ENCODE results near the gene FAM8A1.
A peak's percentile ranks its signal among the peaks of the same experiment; 100 is the strongest.

The FAM8A1 gene

GRCh38 chr6:17596085-17596484 is 4.0 kb upstream of the FAM8A1 start:
- FAIRE-seq = no peak
- TF ChIP-seq POLR2A (IDR thresholded peaks at IDR 0.05; ENCODE audit: low read depth, low read length) = no peak
- no peak for TF ChIP-seq TAF1 (IDR thresholded peaks at IDR 0.05; ENCODE audit: low read depth, low read length)
- TF ChIP-seq PAX5 (IDR thresholded peaks at IDR 0.05; ENCODE audit: insufficient read depth, low read length, severe bottlenecking) = no peak
- TF ChIP-seq POU2F2 (IDR thresholded peaks at IDR 0.05; ENCODE audit: low read depth, low read length) = no peak
- TF ChIP-seq SPI1 (IDR thresholded peaks at IDR 0.05; ENCODE audit: low read depth, low read length) = no peak
- no peak for TF ChIP-seq POLR2AphosphoS5 (IDR thresholded peaks at IDR 0.05; ENCODE audit: low read depth, low read length)
- DNase-seq (ENCODE audit: insufficient read length, low spot score) = no peak

GRCh38 chr6:17600527-17601385 is 654 bp downstream of the FAM8A1 start:
- TF ChIP-seq POLR2A (IDR thresholded peaks at IDR 0.05; ENCODE audit: low read depth, low read length) (no peak), POLR2AphosphoS5 (IDR thresholded peaks at IDR 0.05; ENCODE audit: low read depth, low read length) (no peak), PAX5 (IDR thresholded peaks at IDR 0.05; ENCODE audit: insufficient read depth, low read length, severe bottlenecking) (no peak), SPI1 (IDR thresholded peaks at IDR 0.05; ENCODE audit: low read depth, low read length) (no peak)
- peak; percentile 35 for FAIRE-seq
- DNase-seq (ENCODE audit: insufficient read length, low spot score) = peak; percentile 31

- FAIRE-seq (no peak), DNase-seq (ENCODE audit: insufficient read length, low spot score) (no peak)
- no peak for TF ChIP-seq PAX5 (IDR thresholded peaks at IDR 0.05; ENCODE audit: insufficient read depth, low read length, severe bottlenecking)
- no peak for TF ChIP-seq SPI1 (IDR thresholded peaks at IDR 0.05; ENCODE audit: low read depth, low read length)
- no peak for TF ChIP-seq POU2F2 (IDR thresholded peaks at IDR 0.05; ENCODE audit: low read depth, low read length)
- TF ChIP-seq POLR2AphosphoS5 (IDR thresholded peaks at IDR 0.05; ENCODE audit: low read depth, low read length) = no peak
- TF ChIP-seq TAF1 (IDR thresholded peaks at IDR 0.05; ENCODE audit: low read depth, low read length) = no peak
- no peak for TF ChIP-seq POLR2A (IDR thresholded peaks at IDR 0.05; ENCODE audit: low read depth, low read length)
These were observed 1.2 kb downstream of the FAM8A1 start for GRCh38 chr6:17601386-17601703.

- no peak for TF ChIP-seq TAF1 (IDR thresholded peaks at IDR 0.05; ENCODE audit: low read depth, low read length)
- no peak for TF ChIP-seq POLR2A (IDR thresholded peaks at IDR 0.05; ENCODE audit: low read depth, low read length)
- no peak for TF ChIP-seq PAX5 (IDR thresholded peaks at IDR 0.05; ENCODE audit: insufficient read depth, low read length, severe bottlenecking)
- no peak for TF ChIP-seq POU2F2 (IDR thresholded peaks at IDR 0.05; ENCODE audit: low read depth, low read length)
- no peak for TF ChIP-seq SPI1 (IDR thresholded peaks at IDR 0.05; ENCODE audit: low read depth, low read length)
- TF ChIP-seq POLR2AphosphoS5 (IDR thresholded peaks at IDR 0.05; ENCODE audit: low read depth, low read length) = no peak
- DNase-seq (ENCODE audit: insufficient read length, low spot score) (no peak), FAIRE-seq (no peak)
These were observed 2.8 kb downstream of the FAM8A1 start for GRCh38 chr6:17602888-17603287.

- FAIRE-seq = no peak
- TF ChIP-seq POLR2AphosphoS5 (IDR thresholded peaks at IDR 0.05; ENCODE audit: low read depth, low read length) = no peak
- TF ChIP-seq POLR2A (IDR thresholded peaks at IDR 0.05; ENCODE audit: low read depth, low read length) = no peak
- TF ChIP-seq SPI1 (IDR thresholded peaks at IDR 0.05; ENCODE audit: low read depth, low read length) = no peak
- no peak for DNase-seq (ENCODE audit: insufficient read length, low spot score)
These were observed 6.5 kb downstream of the FAM8A1 start for GRCh38 chr6:17606606-17607005.

GRCh38 chr6:17610835-17611234 is 10.7 kb downstream of the FAM8A1 start:
- FAIRE-seq = no peak
- TF ChIP-seq SPI1 (IDR thresholded peaks at IDR 0.05; ENCODE audit: low read depth, low read length) (no peak), POU2F2 (IDR thresholded peaks at IDR 0.05; ENCODE audit: low read depth, low read length) (no peak), PAX5 (IDR thresholded peaks at IDR 0.05; ENCODE audit: insufficient read depth, low read length, severe bottlenecking) (no peak), TAF1 (IDR thresholded peaks at IDR 0.05; ENCODE audit: low read depth, low read length) (no peak), POLR2AphosphoS5 (IDR thresholded peaks at IDR 0.05; ENCODE audit: low read depth, low read length) (no peak), POLR2A (IDR thresholded peaks at IDR 0.05; ENCODE audit: low read depth, low read length) (no peak)

GRCh38 chr6:17612048-17612447 is 11.9 kb downstream of the FAM8A1 start:
- FAIRE-seq = no peak
- DNase-seq (ENCODE audit: insufficient read length, low spot score) = no peak
- TF ChIP-seq TAF1 (IDR thresholded peaks at IDR 0.05; ENCODE audit: low read depth, low read length) (no peak), POLR2A (IDR thresholded peaks at IDR 0.05; ENCODE audit: low read depth, low read length) (no peak), POU2F2 (IDR thresholded peaks at IDR 0.05; ENCODE audit: low read depth, low read length) (no peak), POLR2AphosphoS5 (IDR thresholded peaks at IDR 0.05; ENCODE audit: low read depth, low read length) (no peak), PAX5 (IDR thresholded peaks at IDR 0.05; ENCODE audit: insufficient read depth, low read length, severe bottlenecking) (no peak), SPI1 (IDR thresholded peaks at IDR 0.05; ENCODE audit: low read depth, low read length) (no peak)

More at GRCh38 chr6:17610835-17611234, 10.7 kb downstream of the FAM8A1 start:
- no peak for DNase-seq (ENCODE audit: insufficient read length, low spot score)

GRCh38 chr6:17615794-17616193 is 15.7 kb downstream of the FAM8A1 start:
- no peak for DNase-seq (ENCODE audit: insufficient read length, low spot score)
- TF ChIP-seq POLR2A (IDR thresholded peaks at IDR 0.05; ENCODE audit: low read depth, low read length) (no peak), SPI1 (IDR thresholded peaks at IDR 0.05; ENCODE audit: low read depth, low read length) (no peak), PAX5 (IDR thresholded peaks at IDR 0.05; ENCODE audit: insufficient read depth, low read length, severe bottlenecking) (no peak), TAF1 (IDR thresholded peaks at IDR 0.05; ENCODE audit: low read depth, low read length) (no peak)
- FAIRE-seq = no peak

- FAIRE-seq (peak; percentile 50), DNase-seq (ENCODE audit: insufficient read length, low spot score) (no peak)
- TF ChIP-seq POU2F2 (IDR thresholded peaks at IDR 0.05; ENCODE audit: low read depth, low read length) (peak; percentile 16; the same call in 1 of the 2 replicates), POLR2AphosphoS5 (IDR thresholded peaks at IDR 0.05; ENCODE audit: low read depth, low read length) (no peak), PAX5 (IDR thresholded peaks at IDR 0.05; ENCODE audit: insufficient read depth, low read length, severe bottlenecking) (no peak), TAF1 (IDR thresholded peaks at IDR 0.05; ENCODE audit: low read depth, low read length) (no peak)
These were observed 20.9 kb downstream of the FAM8A1 start for GRCh38 chr6:17621003-17621402.

GRCh38 chr6:17622144-17622543 is 22.0 kb downstream of the FAM8A1 start:
- DNase-seq (ENCODE audit: insufficient read length, low spot score) (no peak), FAIRE-seq (no peak)

More at GRCh38 chr6:17622144-17622543, 22.0 kb downstream of the FAM8A1 start:
- TF ChIP-seq POLR2A (IDR thresholded peaks at IDR 0.05; ENCODE audit: low read depth, low read length) (no peak), POLR2AphosphoS5 (IDR thresholded peaks at IDR 0.05; ENCODE audit: low read depth, low read length) (no peak), POU2F2 (IDR thresholded peaks at IDR 0.05; ENCODE audit: low read depth, low read length) (no peak), TAF1 (IDR thresholded peaks at IDR 0.05; ENCODE audit: low read depth, low read length) (no peak), PAX5 (IDR thresholded peaks at IDR 0.05; ENCODE audit: insufficient read depth, low read length, severe bottlenecking) (no peak), SPI1 (IDR thresholded peaks at IDR 0.05; ENCODE audit: low read depth, low read length) (no peak)
